PC-9 (cell line): ENCODE measurements around the gene PNKP.

Source experiments
- EZH2 ChIP-seq: fragments of 200-600 bp; sonication (generic); IDR thresholded peaks from 2 replicates; pipeline ENCODE4 v1.8.0; 2017; ENCODE audit warnings: antibody characterized with exemption, low read depth
- TF ChIP-seq, protein P1 (sequence below): fragments of 200-600 bp; sonication (generic); conservative IDR thresholded peaks from 2 replicates; pipeline ENCODE4 v1.6.1; 2017; ENCODE audit warnings: mixed run types, antibody characterized with exemption, mild to moderate bottlenecking, moderate library complexity

DNA sequence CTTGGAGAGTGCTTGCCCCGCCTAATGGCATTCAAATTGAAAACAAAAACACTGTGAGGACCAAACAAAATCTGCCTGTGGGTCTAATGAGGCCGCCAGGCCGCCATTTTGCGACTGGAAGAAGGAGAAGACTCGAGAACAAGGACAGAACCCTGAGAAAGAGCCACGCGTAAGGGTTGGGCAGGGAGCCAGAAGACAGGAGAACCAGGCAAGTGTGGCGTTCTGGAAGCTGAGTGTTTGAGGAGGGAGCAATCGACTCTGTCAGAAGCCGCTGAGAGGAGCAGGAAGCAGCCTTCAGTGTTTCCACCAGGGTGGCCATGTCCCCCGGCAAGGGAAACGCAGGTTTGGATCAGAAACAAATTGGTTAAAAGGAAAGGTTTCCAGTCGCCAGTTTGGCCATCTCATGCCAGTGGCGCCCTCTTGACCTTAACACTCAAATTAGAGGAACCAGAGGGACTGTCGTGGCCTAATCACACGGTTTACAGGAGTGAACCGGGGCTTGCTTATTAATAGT lies 26.6 kb downstream of the PNKP start:
- TF ChIP-seq, protein P1, sequence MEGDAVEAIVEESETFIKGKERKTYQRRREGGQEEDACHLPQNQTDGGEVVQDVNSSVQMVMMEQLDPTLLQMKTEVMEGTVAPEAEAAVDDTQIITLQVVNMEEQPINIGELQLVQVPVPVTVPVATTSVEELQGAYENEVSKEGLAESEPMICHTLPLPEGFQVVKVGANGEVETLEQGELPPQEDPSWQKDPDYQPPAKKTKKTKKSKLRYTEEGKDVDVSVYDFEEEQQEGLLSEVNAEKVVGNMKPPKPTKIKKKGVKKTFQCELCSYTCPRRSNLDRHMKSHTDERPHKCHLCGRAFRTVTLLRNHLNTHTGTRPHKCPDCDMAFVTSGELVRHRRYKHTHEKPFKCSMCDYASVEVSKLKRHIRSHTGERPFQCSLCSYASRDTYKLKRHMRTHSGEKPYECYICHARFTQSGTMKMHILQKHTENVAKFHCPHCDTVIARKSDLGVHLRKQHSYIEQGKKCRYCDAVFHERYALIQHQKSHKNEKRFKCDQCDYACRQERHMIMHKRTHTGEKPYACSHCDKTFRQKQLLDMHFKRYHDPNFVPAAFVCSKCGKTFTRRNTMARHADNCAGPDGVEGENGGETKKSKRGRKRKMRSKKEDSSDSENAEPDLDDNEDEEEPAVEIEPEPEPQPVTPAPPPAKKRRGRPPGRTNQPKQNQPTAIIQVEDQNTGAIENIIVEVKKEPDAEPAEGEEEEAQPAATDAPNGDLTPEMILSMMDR: no peak
- TF ChIP-seq EZH2: no peak
